HG02623 (cell line): ENCODE measurements around the gene ZSCAN21.
"Not testable (repeated sequence)": the region's sequence is repeated elsewhere in the genome, so short reads cannot be mapped to it uniquely, and the experiment has no call there.

Source experiments
- ATAC-seq: cut with Tn5 transposase; IDR thresholded peaks from one replicate; pipeline ENCODE4 v1.9.1; 2021; ENCODE audit warnings: moderate library complexity; ENCODE audit not compliant: unreplicated experiment

ZSCAN21 gene

DNA sequence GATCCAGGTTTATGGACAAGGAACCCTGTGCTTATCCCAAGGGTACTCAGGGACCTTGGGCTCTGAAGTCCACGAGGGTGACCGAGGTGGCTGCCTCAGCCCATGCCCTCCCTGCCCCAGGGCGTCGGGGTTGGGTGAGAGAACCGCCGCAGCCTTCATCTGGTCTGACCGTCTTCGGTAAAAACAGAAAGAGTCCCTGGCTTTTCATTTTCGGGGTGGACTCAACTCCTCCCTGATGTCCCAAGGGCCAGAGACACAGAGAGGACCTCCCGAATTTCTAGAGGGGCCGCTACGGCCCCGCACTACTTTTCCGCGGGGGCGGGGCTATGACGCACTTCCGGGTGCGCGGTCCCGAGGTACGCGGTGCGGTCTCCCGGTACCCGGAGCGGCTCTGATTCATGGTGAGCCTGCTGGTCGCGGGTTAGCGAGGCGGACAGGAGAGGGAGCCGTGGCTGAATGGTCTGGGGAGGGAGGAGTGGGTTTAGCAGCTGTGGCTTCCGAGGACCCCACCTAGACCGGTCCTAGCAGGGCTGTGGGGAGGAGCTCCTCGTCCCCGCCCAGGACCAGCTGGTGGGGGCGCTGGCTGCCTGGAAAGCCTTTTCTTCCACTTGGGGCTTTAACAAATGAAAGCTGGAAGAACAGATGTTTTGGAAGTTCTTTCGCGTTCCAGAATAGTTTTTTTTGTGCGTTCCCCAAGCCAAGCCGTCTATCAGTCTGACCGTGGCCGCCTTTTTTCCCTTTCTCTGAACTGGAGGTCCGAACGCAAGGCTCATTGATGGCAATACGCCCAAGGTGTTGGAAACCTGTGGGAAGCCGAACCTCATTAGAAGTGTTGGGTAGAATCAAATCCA, at the start of gene ZSCAN21:
ZSCAN21 (plus strand) TSS at position 334 of the 851 bp plus-strand sequence. CDS start 7,233 bp downstream, outside the sequence.
- peak; percentile 91 for ATAC-seq

GRCh38 chr7:100000239-100000638, 49.3 kb upstream of the ZSCAN21 start:
- no peak for ATAC-seq

DNA sequence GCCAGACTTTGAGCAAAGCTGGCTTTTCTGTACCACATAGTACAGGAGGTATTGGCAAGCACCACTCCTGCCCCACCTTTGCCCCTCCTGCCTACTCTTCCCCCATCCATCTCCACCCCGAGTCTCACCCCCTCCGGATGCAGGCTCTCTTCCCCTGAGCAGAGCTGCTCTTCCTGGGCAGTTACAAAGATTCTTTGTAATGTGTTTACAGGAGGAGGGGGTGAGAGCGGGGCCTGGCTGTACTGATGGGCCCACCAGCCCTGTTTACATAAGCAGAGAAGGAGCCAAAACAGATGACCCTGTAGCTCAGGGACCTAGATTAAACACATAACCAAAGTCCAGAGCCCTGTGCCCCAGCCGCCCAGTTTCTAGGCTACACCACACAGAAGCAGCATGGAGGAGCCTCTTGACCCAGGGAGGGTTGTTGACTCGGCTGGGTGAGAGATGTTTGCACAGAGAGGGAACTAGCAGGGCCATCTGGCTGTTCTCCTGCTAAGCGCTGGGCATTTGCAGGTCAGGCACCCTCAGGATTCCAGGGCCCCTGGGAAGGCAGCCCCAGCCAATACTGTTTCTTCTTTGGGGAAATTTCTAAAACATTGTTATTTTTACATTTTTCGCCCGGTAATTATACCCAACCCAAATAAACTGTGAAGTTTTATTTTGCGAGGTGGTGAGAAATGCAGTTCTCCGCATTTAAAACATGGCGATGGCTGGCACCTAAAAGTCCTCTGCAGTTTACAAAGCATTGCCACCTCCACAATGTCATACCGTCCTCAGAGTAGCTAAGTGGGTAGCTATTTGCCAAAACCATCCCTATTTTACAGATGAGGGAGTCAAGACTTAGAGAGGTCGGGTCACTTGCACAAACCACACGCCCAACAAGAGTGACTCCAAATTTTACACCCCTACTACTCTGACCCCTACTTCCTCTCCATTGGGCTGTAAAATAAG, 45.6 kb upstream of the ZSCAN21 start:
- ATAC-seq, result no peak

DNA sequence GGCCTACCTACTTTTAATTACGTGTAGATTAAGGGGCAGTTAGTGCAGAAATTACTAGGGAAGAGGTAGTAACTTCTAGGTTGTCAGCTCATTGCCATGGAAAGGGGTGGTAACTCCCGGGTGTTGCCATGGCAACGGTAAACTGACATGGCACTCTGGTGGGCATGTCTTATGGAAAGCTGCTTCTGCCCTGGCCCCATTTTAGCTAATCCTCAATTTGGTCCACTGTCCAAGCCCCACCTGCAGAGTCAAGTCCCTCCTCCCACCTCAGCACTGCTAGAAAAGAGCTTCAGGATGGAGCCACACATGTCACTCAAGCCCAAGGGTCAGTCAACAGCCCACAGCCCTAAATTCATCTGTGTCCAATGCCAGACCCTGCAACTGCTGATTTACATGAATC, 41.7 kb upstream of the ZSCAN21 start:
- no peak for ATAC-seq

DNA sequence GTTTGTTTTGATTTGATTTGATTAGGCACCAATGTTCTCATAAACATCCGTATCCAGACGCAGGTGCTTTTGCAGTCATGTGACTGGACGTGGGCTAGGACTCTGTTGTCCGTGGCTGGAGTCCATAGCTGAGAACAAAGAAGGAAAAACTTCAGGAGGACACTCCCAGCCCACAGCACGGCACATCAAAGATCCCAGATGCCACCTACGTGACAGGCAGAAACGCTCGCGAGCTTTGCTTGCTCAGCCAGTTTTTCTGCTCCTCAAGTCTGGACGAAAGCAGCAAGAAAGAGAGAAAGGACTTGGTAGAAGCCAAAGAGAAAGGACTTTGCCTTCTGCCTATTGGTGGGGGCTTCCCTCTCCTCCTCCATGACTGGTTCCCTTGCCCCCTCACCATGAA, 41.0 kb upstream of the ZSCAN21 start:
- no peak for ATAC-seq

GRCh38 chr7:100009952-100010351, 39.6 kb upstream of the ZSCAN21 start:
- ATAC-seq, result not testable (repeated sequence)

DNA sequence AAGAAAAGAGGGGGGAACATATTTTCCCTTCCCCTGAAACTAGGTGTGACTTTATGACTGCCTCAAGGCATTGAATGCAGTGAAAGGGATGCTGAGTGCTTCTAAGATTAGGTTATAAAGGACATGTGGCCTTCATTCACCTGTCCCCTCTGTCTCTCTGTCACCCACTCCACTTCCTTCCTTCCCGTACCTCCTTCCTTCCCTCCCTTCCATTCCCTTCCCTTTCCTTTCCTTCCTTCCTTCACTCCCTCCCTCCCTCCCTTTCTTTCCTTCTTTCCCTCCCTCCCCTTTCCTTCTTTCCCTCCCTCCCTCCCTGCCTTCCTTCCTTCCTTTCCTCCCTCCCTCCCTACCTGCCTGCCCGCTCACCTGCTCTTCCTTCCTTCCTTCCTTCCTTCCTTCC, 38.7 kb upstream of the ZSCAN21 start:
- no peak for ATAC-seq

DNA sequence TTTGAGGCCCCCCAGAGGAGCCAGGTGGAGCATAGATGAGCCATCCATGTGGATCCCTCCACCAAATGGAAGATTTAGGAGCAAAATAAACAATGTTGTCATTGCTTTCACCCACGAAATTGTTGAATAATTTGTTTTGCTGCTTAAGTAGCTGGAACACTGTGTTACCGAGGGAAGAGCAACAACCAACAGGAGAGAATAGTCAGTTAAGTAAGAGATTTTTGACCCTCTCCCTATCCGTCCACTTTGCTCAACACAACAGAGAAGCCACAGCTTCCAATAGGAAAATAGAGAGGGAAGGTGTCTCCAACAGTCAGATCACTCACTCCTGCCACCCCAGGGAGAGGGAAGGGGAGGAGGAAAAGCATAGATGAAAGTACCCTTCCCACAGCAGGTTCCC, 38.1 kb upstream of the ZSCAN21 start:
- ATAC-seq, result no peak

GRCh38 chr7:100012385-100013327, 36.9 kb upstream of the ZSCAN21 start:
- ATAC-seq, result not testable (repeated sequence)

GRCh38 chr7:100013328-100013676, 36.3 kb upstream of the ZSCAN21 start:
- no peak for ATAC-seq

GRCh38 chr7:100015232-100016214, 34.1 kb upstream of the ZSCAN21 start, which contains the start of gene ZKSCAN1:
ZKSCAN1 (plus strand) TSS chr7:100015596; CDS start chr7:100023507, 7,911 bp downstream.
- peak; percentile 91 for ATAC-seq

DNA sequence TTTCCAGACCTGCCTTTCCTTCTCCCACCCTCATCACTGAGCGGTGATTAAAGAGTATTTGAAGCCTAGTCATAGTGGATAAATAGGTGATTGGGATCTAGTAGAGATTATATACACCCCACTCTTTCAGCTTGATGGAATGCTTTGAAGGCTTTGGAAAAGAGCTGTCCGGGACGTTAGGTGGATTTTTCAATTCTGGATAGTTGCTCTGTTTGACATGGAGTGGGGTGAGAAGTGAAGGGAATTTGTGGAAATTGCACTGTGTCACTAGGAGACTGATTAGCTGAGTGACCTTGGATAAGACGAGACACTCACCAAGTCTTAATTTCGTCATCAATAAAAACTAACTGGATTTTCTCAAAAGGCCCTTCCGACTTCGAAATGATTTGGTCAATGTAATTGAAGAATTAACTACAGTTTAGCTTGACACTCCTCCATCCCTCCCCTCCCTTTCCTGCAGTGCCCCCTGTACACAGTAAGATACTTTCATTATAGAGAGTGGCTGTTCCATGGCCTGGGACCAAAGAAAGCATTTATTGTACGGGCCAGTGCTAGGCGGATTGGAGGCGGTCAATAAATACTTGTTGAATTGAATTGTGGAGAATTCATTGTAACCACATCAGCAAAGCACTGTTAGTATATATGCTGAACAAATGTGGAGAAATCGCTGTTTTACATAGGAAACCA, 33.2 kb upstream of the ZSCAN21 start:
- no peak for ATAC-seq

DNA sequence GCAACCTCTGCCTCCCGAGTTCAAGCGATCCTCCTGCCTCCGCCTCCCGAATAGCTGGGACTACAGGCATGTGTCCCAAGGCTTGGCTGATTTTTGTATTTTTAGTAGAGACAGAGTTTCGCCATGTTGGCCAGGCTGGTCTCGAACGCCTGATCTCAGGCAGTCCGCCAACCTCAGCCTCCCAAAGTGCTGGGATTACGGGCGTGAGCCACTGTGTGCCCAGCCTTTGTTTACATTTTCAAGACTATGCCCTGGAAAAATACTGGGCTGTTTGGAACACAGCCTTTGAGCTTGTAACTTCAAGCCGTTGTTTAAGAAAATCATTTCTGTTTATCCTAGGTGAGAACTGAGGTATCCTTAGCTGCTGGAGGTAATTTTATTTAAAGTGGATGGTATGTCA, 32.3 kb upstream of the ZSCAN21 start:
- ATAC-seq, result no peak

DNA sequence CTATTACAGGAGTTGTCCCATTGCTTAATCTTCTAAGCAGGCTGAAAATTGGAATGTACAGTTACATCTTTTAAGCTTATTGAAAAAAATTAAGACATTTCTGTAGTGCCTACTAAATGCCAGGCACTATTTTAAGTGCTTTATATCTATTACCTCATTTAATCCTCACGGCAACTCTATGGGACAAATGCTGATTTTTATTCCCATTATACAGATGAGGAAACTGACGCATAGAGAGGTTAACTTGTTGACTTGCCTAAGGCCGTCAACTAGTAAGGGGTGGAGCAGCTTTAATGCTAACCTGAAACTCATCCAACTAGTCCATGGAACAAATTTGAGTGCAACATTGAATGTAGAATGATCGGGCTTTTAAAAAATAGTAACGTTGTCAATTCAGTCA, 31.7 kb upstream of the ZSCAN21 start:
- ATAC-seq, result no peak

GRCh38 chr7:100019908-100020307, 29.7 kb upstream of the ZSCAN21 start:
- ATAC-seq, result no peak

DNA sequence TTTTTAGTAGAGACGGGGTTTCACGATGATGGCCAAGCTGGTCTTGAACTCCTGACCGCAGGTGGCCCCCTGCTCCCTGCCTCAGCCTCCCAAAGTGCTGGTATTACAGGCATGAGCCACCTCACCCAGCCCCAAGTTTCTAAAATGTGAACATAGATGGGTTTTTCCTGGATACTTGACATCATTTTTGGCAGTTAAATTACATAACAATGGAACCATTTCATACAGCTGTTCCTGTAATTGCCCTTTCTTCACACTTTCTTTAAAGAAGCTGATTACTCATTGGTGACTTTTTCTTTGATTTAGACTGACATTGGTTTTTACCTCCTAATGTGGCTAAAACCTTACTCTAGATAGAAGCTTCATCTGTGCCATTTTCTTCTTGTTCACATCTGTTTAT, 28.3 kb upstream of the ZSCAN21 start:
- ATAC-seq, result no peak

DNA sequence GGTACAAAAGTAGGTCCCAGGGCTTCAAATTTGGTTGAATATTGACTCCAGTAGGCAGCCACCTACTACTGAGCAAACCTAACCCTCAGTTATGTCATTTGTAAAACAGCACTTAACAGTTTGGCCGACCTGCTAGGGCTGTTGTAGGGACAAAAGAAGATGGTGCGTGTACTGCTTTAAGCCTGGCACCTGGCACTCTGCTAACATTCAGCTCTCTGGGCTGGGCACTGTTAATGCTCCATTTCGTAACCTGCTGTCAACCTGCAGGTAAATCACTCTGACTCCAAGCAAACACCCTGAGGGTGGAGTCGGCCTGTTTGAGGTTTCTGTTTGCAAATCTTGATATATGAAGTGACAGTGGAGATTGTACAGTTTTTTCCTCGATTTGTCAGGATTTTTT, 27.0 kb upstream of the ZSCAN21 start:
- no peak for ATAC-seq

GRCh38 chr7:100023526-100023925, 26.0 kb upstream of the ZSCAN21 start:
- ATAC-seq, result no peak
